A549 (cell line): ENCODE data around the gene PRRT3. TPM values are rescaled to one million over a fixed set of nuclear protein-coding genes. Genes with fewer than 3 reads are reported as not detected.

Experiments
- ATAC-seq, 2 experiments: fragments of 200-7000 bp in 1 of 2; fragments of >200 bp in 1 of 2; cut with Nextera tagmentation in 1 of 2; cut with Tn5 transposase in 1 of 2; 3 replicates each; pipeline versions ENCODE4 v1.8.0 to v1.9.1; 2018 to 2020; ENCODE audit warnings: mild to moderate bottlenecking in 1 of 2, moderate library complexity in 1 of 2
- CTCF ChIA-PET: fragments of 300-600 bp; sonication (Branson Sonifier 250); formaldehyde crosslinking; extraction: SDS; loops from one replicate; lab custom pipeline; 2021; ENCODE audit warnings: antibody characterized with exemption, inconsistent platforms; lab: Yijun Ruan, JAX
- POLR2A ChIA-PET: fragments of 350-600 bp; formaldehyde crosslinking; extraction: SDS; loops from one replicate; lab custom pipeline; 2021; ENCODE audit warnings: antibody characterized with exemption, inconsistent platforms; lab: Yijun Ruan, JAX
- DNase-seq, 2 experiments: peaks; one replicate each; pipeline versions ENCODE4 v3.0.0 to v3.0.0-alpha.2; 2011 to 2016; ENCODE audit warnings: low read depth in 1 of 2, low spot score in 1 of 2
- FAIRE-seq: peaks from 2 replicates; lab custom pipeline; 2011; peaks lifted over from hg19 to GRCh38; lab: Jason Lieb, UNC
- H3K27ac ChIP-seq, 2 experiments: fragments of >200 bp; sonication (Bioruptor Twin); formaldehyde crosslinking; 3 replicates each; pipeline ENCODE4 v1.5.1; 2016 to 2017
- H3K4me1 ChIP-seq: fragments of >200 bp; sonication (Bioruptor Twin); formaldehyde crosslinking; 3 replicates; pipeline ENCODE4 v1.6.1; 2016
- H3K4me2 ChIP-seq: fragments of >200 bp; sonication (Bioruptor Twin); formaldehyde crosslinking; 3 replicates; pipeline ENCODE4 v1.6.1; 2016
- H3K4me3 ChIP-seq: fragments of >200 bp; sonication (Bioruptor Twin); formaldehyde crosslinking; 3 replicates; pipeline ENCODE4 v1.5.1; 2016
- H3K9me3 ChIP-seq: fragments of >200 bp; sonication (Bioruptor Twin); formaldehyde crosslinking; 3 replicates; pipeline ENCODE4 v1.6.1; 2016
- CEBPB ChIP-seq, 2 experiments: fragments of >200 bp in 1 of 2; sonication (Bioruptor Twin) in 1 of 2; formaldehyde crosslinking in 1 of 2; IDR thresholded peaks; 2 replicates each; pipeline ENCODE4 v1.6.1; 2012 to 2016
- EHMT2 ChIP-seq: fragments of 200-600 bp; sonication (generic); IDR thresholded peaks from 2 replicates; pipeline ENCODE4 v1.6.1; 2016; ENCODE audit warnings: antibody characterized with exemption, low read depth, mild to moderate bottlenecking, moderate library complexity
- EP300 ChIP-seq, 2 experiments: fragments of >200 bp; sonication (Bioruptor Twin); formaldehyde crosslinking; IDR thresholded peaks; 2 replicates in 1 of 2; 3 replicates in 1 of 2; pipeline ENCODE4 v1.6.1; 2016 to 2017
- ESRRA ChIP-seq: fragments of 150-350 bp; IDR thresholded peaks from 2 replicates; pipeline ENCODE4 v1.6.1; 2014; ENCODE audit warnings: mild to moderate bottlenecking, low read length, borderline replicate concordance
- FOSB ChIP-seq: fragments of 250-450 bp; sonication (Bioruptor Pico); IDR thresholded peaks from 2 replicates; pipeline ENCODE4 v1.5.0; 2020; ENCODE audit warnings: mild to moderate bottlenecking, moderate library complexity
- HDAC2 ChIP-seq: fragments of 200-600 bp; sonication (generic); IDR thresholded peaks from 2 replicates; pipeline ENCODE4 v1.6.1; 2016
- HEYL ChIP-seq: fragments of 250-450 bp; sonication (Bioruptor Pico); IDR thresholded peaks from 2 replicates; pipeline ENCODE4 v1.8.0; 2021; ENCODE audit warnings: mild to moderate bottlenecking, moderate library complexity
- HOXA7 ChIP-seq: fragments of 250-450 bp; sonication (Bioruptor Pico); IDR thresholded peaks from 2 replicates; pipeline ENCODE4 v1.5.0; 2020; ENCODE audit warnings: mild to moderate bottlenecking, moderate library complexity
- HOXB5 ChIP-seq: fragments of 250-450 bp; sonication (Bioruptor Pico); IDR thresholded peaks from 2 replicates; pipeline ENCODE4 v1.5.0; 2020; ENCODE audit warnings: mild to moderate bottlenecking, moderate library complexity
- JUNB ChIP-seq: fragments of >200 bp; sonication (Bioruptor Twin); formaldehyde crosslinking; IDR thresholded peaks from 2 replicates; pipeline ENCODE4 v1.6.1; 2016
- MAZ ChIP-seq: fragments of 150-350 bp; IDR thresholded peaks from 2 replicates; pipeline ENCODE4 v1.6.1; 2014; ENCODE audit warnings: antibody characterized with exemption, low read depth, low read length, borderline replicate concordance
- MYC ChIP-seq: IDR thresholded peaks from 2 replicates; pipeline ENCODE4 v1.6.1; 2012; ENCODE audit warnings: mild to moderate bottlenecking, inconsistent platforms, low read length, improper control_type of control experiment, borderline replicate concordance
- NPAS2 ChIP-seq: fragments of 250-450 bp; sonication (Bioruptor Pico); IDR thresholded peaks from 2 replicates; pipeline ENCODE4 v1.8.0; 2022; ENCODE audit warnings: mild to moderate bottlenecking, moderate library complexity, borderline replicate concordance
- NR3C1 ChIP-seq: fragments of >200 bp; sonication (Bioruptor Twin); formaldehyde crosslinking; IDR thresholded peaks from 3 replicates; pipeline ENCODE4 v1.6.1; 2017
- POLR2A ChIP-seq: IDR thresholded peaks from 2 replicates; pipeline ENCODE4 v1.6.1; 2012; ENCODE audit warnings: mild to moderate bottlenecking, low read length
- RAD21 ChIP-seq, 2 experiments: fragments of >200 bp in 1 of 2; sonication (Bioruptor Twin) in 1 of 2; formaldehyde crosslinking in 1 of 2; IDR thresholded peaks in 1 of 2; conservative IDR thresholded peaks in 1 of 2; 2 replicates in 1 of 2; 3 replicates in 1 of 2; pipeline ENCODE4 v1.6.1; 2012 to 2018; ENCODE audit warnings: inconsistent platforms in 1 of 2
- RCOR1 ChIP-seq: fragments of 150-350 bp; IDR thresholded peaks from 2 replicates; pipeline ENCODE4 v1.6.1; 2014; ENCODE audit warnings: antibody characterized with exemption, low read length, low read depth
- SMC3 ChIP-seq: fragments of >200 bp; sonication (Bioruptor Twin); formaldehyde crosslinking; IDR thresholded peaks from 3 replicates; pipeline ENCODE4 v1.6.1; 2018; ENCODE audit warnings: inconsistent platforms
- ZNF302 ChIP-seq: fragments of 250-450 bp; sonication (Bioruptor Pico); IDR thresholded peaks from 2 replicates; pipeline ENCODE4 v1.9.0; 2021; ENCODE audit warnings: inconsistent platforms, mild to moderate bottlenecking, moderate library complexity
- ZSCAN20 ChIP-seq: fragments of 250-450 bp; sonication (Bioruptor Pico); IDR thresholded peaks from 2 replicates; pipeline ENCODE4 v1.8.0; 2022; ENCODE audit warnings: mild to moderate bottlenecking, moderate library complexity
- WGBS: methylation state at CpG from one replicate; pipeline ENCODE4 v1.1.6; 2017; ENCODE audit errors: missing lambda C conversion rate; 5-methylcytosine and 5-hydroxymethylcytosine counted together
- polyA plus RNA-seq, 4 experiments: library from polyadenylated mRNA; depleted of rRNA in 3 of 4; stranded (reverse); fragments of >200 nt; fragmentation: RNase III in 1 of 4; extraction: RNeasy Plus Mini Kit Qiagen cat#74134 plus additional on column Dnase treatment in 1 of 4; gene quantifications; 2 replicates in 3 of 4; 3 replicates in 1 of 4; pipeline ENCODE4 v1.2.3, GENCODE V29; 2011 to 2017
- TF ChIP-seq, protein P1 (sequence below): fragments of >200 bp; sonication (Bioruptor Twin); formaldehyde crosslinking; IDR thresholded peaks from 2 replicates; pipeline ENCODE4 v1.6.1; 2016
- TF ChIP-seq, protein P2 (sequence below): fragments of 450-650 bp; IDR thresholded peaks from 2 replicates; pipeline ENCODE4 v1.6.1; 2014; ENCODE audit warnings: antibody characterized with exemption
- TF ChIP-seq, protein P3 (sequence below): fragments of 250-450 bp; sonication (Bioruptor Pico); IDR thresholded peaks from 2 replicates; pipeline ENCODE4 v1.5.0; 2021; ENCODE audit warnings: mild to moderate bottlenecking, moderate library complexity, borderline replicate concordance
- TF ChIP-seq, protein P4 (sequence below): fragments of 250-450 bp; sonication (Bioruptor Pico); IDR thresholded peaks from 2 replicates; pipeline ENCODE4 v1.5.0; 2020; ENCODE audit warnings: low read depth, mild to moderate bottlenecking, moderate library complexity
- TF ChIP-seq, protein P5 (sequence below): fragments of >200 bp; sonication (Bioruptor Twin); formaldehyde crosslinking; IDR thresholded peaks from 3 replicates; pipeline ENCODE4 v1.5.1; 2016

PRRT3 gene
- polyA plus RNA-seq, 2 of the 4 experiments (the other 2 are of a cell fraction), result 0.53 to 1.1 TPM

DNA sequence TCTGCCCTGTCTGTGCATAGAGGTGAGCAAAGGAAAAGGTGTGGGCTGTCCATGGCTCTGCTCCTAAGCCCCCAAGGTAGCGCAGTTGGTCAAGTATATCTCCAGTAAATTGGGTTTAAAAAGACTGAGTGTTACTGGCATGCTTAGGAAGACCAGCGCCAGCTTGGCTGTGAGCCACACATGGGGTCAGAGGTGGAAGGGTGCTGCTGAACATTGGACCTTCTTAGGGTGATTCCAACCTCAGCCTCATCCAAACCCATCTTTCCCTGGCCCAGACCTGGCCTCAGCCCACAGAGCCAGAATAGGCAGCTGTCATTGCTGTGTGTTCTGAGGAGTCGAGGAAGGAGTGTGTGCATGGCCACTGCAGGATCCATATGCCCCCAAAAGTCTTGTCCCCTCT is 43.9 kb downstream of the PRRT3 start:
- Histone ChIP-seq H3K9me3 (no peaks in the 10 kb centered on the region), H3K27ac (no peak overlapping the region), H3K4me3 (no peak overlapping the region), H3K4me2 (no peak overlapping the region), H3K4me1 (peaks cover 18% of the 10 kb centered on the region)
- POLR2A ChIA-PET, result no interaction called here
- CTCF ChIA-PET, result interaction anchor here (1.2 to 11.4 kb wide), 4 partner anchors 10 to 38 kb away, joined by 3 to 73 read pairs (median 8); partner anchors contain the start of gene CRELD1
- ATAC-seq (no peak), FAIRE-seq (no peak), DNase-seq (no peak)
- TF ChIP-seq HOXB5, result no peak
- TF ChIP-seq, protein P1, sequence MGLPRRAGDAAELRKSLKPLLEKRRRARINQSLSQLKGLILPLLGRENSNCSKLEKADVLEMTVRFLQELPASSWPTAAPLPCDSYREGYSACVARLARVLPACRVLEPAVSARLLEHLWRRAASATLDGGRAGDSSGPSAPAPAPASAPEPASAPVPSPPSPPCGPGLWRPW, result no peak
- TF ChIP-seq RAD21 (conservative IDR thresholded peaks at IDR 0.05 in 1 of 2, IDR thresholded peaks at IDR 0.05 in 1 of 2), result no peak
- no peak for TF ChIP-seq MAZ
- TF ChIP-seq ESRRA, result no peak
- TF ChIP-seq CEBPB (IDR thresholded peaks at IDR 0.05), result no peak
- no peak for TF ChIP-seq JUNB
- TF ChIP-seq HDAC2, result no peak
- TF ChIP-seq EHMT2, result no peak
- no peak for TF ChIP-seq ZSCAN20 (CRISPR knock-in tag)
- TF ChIP-seq, protein P2, sequence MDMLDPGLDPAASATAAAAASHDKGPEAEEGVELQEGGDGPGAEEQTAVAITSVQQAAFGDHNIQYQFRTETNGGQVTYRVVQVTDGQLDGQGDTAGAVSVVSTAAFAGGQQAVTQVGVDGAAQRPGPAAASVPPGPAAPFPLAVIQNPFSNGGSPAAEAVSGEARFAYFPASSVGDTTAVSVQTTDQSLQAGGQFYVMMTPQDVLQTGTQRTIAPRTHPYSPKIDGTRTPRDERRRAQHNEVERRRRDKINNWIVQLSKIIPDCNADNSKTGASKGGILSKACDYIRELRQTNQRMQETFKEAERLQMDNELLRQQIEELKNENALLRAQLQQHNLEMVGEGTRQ, result no peak
- TF ChIP-seq ZNF302 (CRISPR knock-in tag), result no peak
- 69% methylated on average over 3 of the region's 3 CpGs for WGBS

DNA sequence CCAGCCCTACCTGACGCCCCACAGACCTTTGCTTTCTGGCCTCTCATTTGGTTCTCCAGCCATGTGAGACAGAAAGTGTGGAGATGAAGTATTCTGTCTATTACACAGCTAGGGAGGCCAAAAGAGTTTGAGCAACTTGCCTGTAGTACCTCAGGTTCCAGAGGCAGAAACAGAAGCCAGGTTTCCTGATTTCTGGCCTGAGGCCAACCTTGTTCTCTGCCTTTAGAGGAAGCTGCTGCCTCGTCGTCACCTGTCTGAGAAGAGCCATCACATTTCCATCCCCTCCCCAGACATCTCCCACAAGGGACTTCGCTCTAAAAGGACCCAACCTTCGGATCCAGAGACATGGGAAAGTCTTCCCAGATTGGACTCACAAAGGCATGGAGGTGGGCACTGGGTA is 45.7 kb downstream of the PRRT3 start:
- H3K4me2 ChIP-seq, result no peak overlapping the region
- FAIRE-seq (no peak), ATAC-seq (no peak), DNase-seq (no peak)
- ChIA-PET POLR2A (no interaction called here), CTCF (interaction anchor here (1.1 to 11.4 kb wide), 7 partner anchors 13 to 54 kb away, joined by 3 to 73 read pairs (median 6); partner anchors contain the start of genes CRELD1 and JAGN1)
- H3K9me3 ChIP-seq, result no peaks in the 10 kb centered on the region
- no peak overlapping the region for H3K27ac ChIP-seq
- no peak overlapping the region for H3K4me3 ChIP-seq
- no peak for TF ChIP-seq RCOR1
- no peak for TF ChIP-seq HEYL (CRISPR knock-in tag)
- no peak for TF ChIP-seq EP300 (IDR thresholded peaks at IDR 0.05)
- TF ChIP-seq FOSB (CRISPR knock-in tag), result no peak
- no peak for TF ChIP-seq HOXA7
- TF ChIP-seq SMC3, result no peak
- no peak for TF ChIP-seq MYC
- TF ChIP-seq POLR2A, result no peak
- TF ChIP-seq, protein P3, sequence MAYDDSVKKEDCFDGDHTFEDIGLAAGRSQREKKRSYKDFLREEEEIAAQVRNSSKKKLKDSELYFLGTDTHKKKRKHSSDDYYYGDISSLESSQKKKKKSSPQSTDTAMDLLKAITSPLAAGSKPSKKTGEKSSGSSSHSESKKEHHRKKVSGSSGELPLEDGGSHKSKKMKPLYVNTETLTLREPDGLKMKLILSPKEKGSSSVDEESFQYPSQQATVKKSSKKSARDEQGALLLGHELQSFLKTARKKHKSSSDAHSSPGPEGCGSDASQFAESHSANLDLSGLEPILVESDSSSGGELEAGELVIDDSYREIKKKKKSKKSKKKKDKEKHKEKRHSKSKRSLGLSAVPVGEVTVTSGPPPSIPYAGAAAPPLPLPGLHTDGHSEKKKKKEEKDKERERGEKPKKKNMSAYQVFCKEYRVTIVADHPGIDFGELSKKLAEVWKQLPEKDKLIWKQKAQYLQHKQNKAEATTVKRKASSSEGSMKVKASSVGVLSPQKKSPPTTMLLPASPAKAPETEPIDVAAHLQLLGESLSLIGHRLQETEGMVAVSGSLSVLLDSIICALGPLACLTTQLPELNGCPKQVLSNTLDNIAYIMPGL (CRISPR knock-in tag), result no peak
- TF ChIP-seq, protein P4, sequence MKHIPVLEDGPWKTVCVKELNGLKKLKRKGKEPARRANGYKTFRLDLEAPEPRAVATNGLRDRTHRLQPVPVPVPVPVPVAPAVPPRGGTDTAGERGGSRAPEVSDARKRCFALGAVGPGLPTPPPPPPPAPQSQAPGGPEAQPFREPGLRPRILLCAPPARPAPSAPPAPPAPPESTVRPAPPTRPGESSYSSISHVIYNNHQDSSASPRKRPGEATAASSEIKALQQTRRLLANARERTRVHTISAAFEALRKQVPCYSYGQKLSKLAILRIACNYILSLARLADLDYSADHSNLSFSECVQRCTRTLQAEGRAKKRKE (CRISPR knock-in tag), result no peak
- TF ChIP-seq HOXB5, result no peak
- TF ChIP-seq NPAS2 (CRISPR knock-in tag), result no peak
- no peak for TF ChIP-seq NR3C1
- TF ChIP-seq, protein P1, result no peak
- TF ChIP-seq, protein P5, sequence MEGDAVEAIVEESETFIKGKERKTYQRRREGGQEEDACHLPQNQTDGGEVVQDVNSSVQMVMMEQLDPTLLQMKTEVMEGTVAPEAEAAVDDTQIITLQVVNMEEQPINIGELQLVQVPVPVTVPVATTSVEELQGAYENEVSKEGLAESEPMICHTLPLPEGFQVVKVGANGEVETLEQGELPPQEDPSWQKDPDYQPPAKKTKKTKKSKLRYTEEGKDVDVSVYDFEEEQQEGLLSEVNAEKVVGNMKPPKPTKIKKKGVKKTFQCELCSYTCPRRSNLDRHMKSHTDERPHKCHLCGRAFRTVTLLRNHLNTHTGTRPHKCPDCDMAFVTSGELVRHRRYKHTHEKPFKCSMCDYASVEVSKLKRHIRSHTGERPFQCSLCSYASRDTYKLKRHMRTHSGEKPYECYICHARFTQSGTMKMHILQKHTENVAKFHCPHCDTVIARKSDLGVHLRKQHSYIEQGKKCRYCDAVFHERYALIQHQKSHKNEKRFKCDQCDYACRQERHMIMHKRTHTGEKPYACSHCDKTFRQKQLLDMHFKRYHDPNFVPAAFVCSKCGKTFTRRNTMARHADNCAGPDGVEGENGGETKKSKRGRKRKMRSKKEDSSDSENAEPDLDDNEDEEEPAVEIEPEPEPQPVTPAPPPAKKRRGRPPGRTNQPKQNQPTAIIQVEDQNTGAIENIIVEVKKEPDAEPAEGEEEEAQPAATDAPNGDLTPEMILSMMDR, result no peak
- 94% methylated on average over 5 of the region's 5 CpGs for WGBS
- peaks cover 12% of the 10 kb centered on the region for H3K4me1 ChIP-seq
